ENCODE data around the gene DSCAM.
"Not testable (repeated sequence)": the region's sequence is repeated elsewhere in the genome, so short reads cannot be mapped to it uniquely, and the experiment has no call there.

Gene DSCAM

DNA sequence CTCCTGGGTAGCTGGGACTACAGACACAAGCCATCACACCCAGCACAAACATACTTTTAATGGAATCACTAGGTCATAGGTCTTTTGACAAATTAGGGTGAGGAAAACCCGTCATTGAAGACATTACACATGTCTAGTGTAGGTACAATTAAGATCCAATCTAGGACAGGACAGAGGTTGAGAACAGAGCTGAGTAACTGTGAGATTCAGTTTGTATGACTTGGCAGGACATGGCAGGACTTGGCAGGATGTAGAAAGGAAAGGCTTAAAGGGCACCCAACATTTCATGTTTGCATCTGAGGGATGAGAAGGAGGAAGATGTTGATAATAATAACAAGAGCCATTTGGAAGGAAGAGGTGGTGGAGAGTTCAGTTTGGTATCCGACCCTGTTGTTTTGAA lies 496.0 kb downstream of the DSCAM start:
- DNase-seq, result no peak

- DNase-seq, result no peak
Observed at GRCh38 chr21:40349591-40349990, 497.4 kb downstream of the DSCAM start.

GRCh38 chr21:40345711-40346321 lies 501.1 kb downstream of the DSCAM start:
- no peak for DNase-seq

DNA sequence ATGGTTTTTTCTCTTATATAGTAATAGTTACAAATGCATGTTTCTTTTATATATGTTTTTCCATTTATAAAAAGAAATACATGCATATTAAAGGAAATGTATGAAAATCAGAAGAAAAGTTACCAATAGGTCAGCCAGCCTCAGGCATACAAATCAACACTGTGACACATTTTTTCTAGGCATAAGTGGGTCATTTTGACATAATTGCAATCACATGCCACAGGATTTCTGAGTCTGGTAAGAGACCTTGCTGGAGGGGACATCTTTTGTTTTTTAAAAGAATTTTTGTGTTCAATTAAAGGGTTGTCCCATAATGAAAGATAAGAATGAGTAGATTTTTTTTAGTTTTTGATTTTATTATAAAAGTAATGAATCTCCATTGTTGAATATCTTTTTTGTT lies 506.6 kb downstream of the DSCAM start:
- no peak for DNase-seq

DNA sequence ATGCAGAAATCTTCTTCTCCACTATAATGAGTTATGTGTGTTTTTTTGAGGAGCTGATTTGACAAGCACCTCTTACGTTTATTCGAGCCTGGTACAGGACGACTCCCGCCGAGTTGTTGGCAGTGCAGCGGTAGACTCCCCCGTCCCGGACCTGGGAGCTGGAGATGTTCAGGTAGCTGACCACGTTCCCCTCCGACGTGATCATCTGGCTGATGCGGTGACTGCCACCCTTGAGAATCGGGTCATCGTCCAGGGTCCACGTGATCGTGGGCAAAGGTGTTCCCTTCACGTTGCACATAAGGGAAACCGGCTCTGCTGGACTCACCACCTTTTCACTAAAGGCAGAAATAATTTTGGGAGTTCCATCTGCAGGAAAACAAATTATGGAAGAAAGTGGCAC lies 507.9 kb downstream of the DSCAM start:
- no peak for DNase-seq

DNA sequence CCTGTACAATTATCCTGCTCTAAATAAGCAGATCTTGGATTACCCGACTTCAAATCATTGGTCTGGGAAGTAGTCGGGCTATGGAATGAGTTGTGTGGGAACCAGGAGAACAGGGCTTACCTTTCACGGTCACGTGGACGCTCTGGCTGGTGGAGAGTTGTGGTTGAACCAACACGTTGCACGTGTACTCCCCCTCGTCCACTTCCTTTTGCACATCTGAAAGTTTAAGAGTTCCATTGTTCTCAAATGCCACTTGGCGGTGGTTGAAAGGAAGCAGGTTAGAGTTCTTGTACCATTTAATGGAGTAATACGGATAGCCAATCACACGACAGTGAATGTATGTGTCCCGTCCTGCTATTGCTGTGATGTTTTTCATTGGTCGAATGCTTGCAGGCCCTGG lies 509.0 kb downstream of the DSCAM start:
- DNase-seq, result no peak

DNA sequence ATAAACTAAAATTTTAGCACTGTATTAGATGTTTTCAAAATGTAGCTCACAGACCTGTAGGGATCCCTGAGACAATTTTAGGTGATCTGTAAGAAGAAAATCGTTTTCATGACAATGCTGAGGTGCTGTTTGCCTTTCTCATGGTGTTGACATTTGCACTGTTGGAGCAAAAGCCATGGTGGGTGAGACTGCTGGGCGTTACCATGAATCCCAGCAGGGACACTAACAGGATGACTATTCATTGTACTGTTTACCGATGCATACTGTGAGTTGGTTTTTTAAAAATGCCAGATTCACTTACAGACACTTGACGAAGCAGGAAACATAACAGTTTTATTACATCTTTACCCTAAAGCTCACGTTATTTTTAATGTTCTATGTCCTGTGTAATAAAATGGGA lies 511.3 kb downstream of the DSCAM start:
- DNase-seq, result no peak

DNA sequence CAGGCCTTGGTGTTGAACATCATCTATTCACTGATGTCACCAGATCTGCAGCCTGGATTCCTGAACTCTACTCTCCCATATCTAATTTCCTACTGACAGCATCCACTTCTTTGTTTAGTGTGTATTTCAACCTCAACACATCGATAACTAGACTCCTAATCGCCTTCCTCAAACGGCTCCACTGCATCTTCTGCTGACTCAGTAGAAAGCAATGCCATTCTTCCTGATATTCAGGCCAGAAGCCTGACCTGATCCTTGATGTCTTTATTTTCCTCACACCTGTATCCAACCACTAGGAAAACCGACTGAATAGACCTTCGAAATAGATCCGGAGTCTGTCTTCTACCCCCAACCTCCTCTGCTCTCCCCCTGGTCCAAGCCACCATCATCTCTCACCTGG lies 512.8 kb downstream of the DSCAM start:
- no peak for DNase-seq

GRCh38 chr21:40333731-40334130 lies 513.2 kb downstream of the DSCAM start:
- no peak for DNase-seq

DNA sequence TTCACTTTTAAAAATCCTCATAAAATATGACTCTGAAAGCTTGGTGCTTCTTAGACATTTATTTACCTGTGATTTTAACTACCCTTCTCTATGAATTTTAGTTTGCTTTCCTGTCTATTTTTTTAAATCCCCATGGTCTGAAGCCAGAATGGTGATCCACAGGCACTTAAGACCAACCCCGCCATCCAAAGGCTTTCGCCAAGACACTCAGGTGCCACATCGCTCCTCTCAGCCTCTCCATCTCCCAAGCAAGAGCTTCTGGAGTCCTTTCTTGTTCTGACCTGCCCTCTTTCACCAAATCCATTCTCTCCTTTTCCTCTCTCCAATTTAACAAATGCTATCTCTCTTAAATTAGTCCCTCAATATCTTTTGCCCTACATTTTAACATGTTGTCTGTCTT lies 515.2 kb downstream of the DSCAM start:
- DNase-seq, result no peak

- DNase-seq, result no peak
Observed at GRCh38 chr21:40331172-40331571, 515.8 kb downstream of the DSCAM start.

DNA sequence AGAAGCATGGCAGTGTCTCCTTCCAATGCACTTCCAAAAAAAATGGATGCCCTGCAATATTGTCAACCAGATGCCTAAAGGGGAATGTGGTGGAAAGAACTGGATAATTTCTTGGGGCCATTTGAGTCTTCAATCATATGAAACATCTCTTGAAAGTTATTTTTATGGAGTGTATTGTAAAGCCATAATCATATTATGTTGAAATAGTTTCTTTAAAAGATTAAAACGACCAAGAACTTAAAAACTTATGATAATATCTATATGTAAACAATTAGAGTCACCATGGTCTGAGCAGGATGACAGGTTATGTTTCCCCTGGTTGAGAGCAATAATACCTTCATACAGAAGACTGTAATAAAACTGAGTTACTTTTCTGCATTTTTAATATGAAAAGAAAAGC lies 522.6 kb downstream of the DSCAM start:
- DNase-seq, result no peak

GRCh38 chr21:40320718-40321117 lies 526.2 kb downstream of the DSCAM start:
- not testable (repeated sequence) for DNase-seq

DNA sequence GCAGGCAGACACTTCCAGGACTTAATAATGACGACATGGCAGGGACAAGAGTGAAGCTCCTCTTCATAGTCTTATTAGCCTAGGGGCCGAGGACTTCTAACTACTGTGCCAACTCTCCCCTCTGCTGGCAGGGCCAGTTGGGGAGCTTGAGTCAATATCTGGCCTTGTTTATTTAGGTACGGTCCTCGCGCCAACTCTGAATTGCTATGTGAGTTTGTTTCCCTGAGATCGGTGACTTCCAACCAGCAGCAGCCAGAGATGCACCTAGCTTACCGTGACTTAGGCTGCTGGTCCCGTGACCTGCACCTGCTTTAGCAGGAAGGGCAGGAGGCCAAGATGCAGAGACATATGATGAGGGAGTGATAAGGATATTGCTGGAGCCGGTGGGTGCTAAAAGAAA lies 528.6 kb downstream of the DSCAM start:
- no peak for DNase-seq

DNA sequence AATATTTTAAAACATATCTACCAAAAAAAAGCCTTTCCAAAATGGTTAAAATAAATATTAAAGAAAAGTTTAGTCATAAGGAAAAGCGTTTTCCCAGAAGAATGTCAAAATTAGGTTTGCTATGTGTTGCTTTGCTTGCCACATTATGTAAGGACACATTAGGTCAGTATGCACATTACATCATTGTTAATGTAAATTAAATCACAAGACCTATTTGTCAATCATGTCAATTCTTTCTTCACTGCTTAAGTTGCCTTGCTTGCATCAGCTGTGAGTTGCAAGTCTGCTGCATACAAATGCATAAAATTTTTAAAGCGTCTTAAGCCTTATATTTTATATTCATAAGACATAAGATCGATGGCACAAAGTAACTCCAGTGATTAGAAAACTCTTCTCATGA lies 530.9 kb downstream of the DSCAM start:
- no peak for DNase-seq

DNA sequence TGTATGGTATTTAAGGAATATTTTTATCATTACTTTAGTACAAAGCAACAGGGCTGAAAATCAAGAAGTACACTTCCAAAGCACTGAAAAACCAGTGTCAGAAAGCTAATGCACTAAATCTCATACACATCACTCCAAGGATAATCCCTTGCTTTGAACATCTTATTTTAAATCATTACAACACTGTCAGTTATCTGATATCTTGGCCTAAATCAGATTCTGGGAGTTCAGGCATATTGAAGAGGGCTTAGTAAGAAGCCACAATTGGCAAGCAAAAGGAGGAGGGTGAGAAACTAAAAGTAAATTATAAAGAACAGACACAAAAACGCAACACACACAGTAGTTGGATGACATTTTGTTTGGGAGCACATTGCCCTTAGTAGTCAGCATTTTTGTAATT lies 531.3 kb downstream of the DSCAM start:
- no peak for DNase-seq

- DNase-seq, result no peak
Observed at GRCh38 chr21:40313260-40313659, 533.7 kb downstream of the DSCAM start.

GRCh38 chr21:40300300-40300699 lies 546.7 kb downstream of the DSCAM start:
- DNase-seq, result no peak

DNA sequence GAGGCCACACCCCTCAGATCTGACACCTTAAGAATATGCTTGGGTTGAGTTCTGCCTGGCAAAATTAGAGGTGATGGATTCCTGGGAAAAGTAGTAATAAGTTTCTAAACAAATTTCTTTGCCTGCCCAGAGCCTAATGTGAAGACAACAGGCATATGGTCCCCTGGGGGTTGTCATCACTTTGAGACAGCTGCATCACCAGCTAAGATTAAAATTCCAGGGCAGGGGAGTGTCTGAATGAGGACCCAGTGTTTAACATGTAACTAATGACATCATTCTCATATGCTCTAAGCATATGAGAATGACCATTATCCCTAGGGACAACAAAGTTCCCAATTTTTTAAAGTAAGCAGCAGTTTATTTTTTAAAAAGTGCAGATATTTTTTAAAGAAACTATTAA lies 547.5 kb downstream of the DSCAM start:
- DNase-seq, result no peak

DNA sequence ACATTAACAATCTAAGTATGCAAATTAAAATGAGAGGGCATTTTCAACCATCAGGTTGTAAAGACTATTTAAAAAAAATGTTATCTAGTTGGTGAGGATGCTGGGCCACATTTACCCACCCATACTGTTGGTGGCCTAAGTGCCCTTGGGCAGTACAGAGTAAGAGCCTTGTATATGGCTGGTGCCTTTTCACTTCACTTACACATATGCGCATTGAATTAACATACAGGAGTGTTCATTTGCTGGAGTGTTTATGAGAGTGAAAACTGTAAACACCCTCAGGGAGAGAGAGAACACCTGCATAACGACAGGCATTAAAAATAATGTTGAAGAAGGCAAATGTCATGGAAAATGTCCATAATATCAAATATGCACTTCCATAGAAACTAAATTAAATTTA lies 552.6 kb downstream of the DSCAM start:
- DNase-seq, result no peak

- DNase-seq, result no peak
Observed at GRCh38 chr21:40291560-40291959, 555.4 kb downstream of the DSCAM start.

- DNase-seq, result no peak
Observed at GRCh38 chr21:40284409-40284808, 562.5 kb downstream of the DSCAM start.

DNA sequence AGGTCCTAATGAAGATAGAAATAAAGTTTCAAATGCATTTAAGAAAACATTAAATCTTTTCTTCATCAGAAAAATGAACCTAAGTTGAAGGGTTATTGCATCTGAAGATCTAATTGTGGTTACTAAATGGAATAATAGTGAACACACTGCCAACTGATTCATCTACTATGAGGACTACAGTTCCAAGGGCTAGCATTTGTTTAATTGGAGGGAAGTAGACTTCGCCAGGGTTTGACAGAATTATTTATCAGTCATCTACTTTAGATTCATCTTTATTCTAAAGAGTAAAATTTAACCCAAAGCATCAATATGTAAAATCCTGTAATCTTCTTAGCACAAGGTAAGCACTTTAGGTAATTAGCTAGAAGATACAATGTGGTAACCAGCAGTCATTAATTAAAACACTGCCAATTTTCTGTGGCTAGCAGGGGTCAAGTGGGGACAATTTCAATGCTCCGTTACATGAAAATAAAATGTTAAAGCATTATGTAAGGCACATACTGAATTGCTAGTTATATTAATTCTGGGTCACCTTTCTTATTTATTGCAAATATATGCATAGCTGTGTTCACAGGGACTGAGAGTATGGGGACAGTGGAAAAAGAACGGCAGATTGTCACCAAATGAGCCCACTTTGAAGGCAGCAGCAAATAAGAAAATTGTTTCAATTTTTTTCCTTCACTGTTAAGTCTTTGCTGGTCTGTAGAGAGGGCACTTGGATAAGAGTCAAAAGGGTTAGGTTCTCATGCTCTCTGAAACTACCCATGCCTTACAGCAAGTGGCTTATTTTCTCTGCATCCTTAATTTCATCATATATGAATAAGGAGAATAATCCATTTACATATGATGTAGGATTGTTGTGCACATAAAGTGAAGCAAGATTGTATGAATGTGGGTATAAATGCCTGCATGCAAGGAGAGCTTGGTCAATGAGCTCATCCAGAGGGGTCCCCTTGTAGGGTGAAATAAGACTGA lies 563.8 kb downstream of the DSCAM start:
- DNase-seq, result no peak

- no peak for DNase-seq
Observed at GRCh38 chr21:40278345-40278744, 568.6 kb downstream of the DSCAM start.

- DNase-seq, result no peak
Observed at GRCh38 chr21:40276001-40276400, 571.0 kb downstream of the DSCAM start.
